ENCODE measurements around the gene NIT1. TPM values are rescaled to one million over a fixed set of nuclear protein-coding genes. Genes with fewer than 3 reads are reported as not detected.

The NIT1 gene
- total and polyA plus RNA-seq, 10 of the 15 experiments (the other 5 are each of a cell fraction or from before 2014, with no cell fraction given): 19.2 to 54.4 (median 28.3) TPM

- intact Hi-C loops (cut with micrococcal nuclease; ENCODE audit: unreplicated experiment) (no loop called here), in situ Hi-C loops (cut with MboI) (no loop called here)
- ATAC-seq (no peak), FAIRE-seq (no peak), DNase-seq (ENCODE audit: low read depth, low spot score) (no peak)
- H3K4me3 ChIP-seq: no peak overlapping the region
- WGBS (ENCODE audit: insufficient coverage, insufficient replicate concordance, low lambda C conversion rate, missing lambda C conversion rate): 100% methylated on average over 1 of the region's 1 CpG
- no peak overlapping the region for H3K27ac ChIP-seq (ENCODE audit: control insufficient read depth, insufficient read depth)
- H3K4me2 ChIP-seq (ENCODE audit: control insufficient read depth, insufficient read depth): no peak overlapping the region
- no TSS peak for BruUV-seq (replicated peaks)
- H2AFZ ChIP-seq (ENCODE audit: control insufficient read depth, low read depth, low read length): no peak overlapping the region
- peaks cover 12% of the 10 kb centered on the region for H3K79me2 ChIP-seq (ENCODE audit: control insufficient read depth, insufficient read depth, low read length)
- ChIA-PET POLR2A (interaction anchor here (0.9 to 1.2 kb wide), 2 partner anchors 11 to 357 kb away, joined by 3 read pairs; no protein-coding TSS in a partner anchor), RAD21 (ENCODE audit: unreplicated experiment) (interaction anchor here (1.3 to 2.8 kb wide), 6 partner anchors 21 to 141 kb away, joined by 3 to 15 read pairs (median 4); partner anchors contain the start of genes ARHGAP30, KLHDC9, NIT1 and PFDN2), SMC1A (ENCODE audit: uncharacterized antibody, unreplicated experiment) (interaction anchor here (0.7 to 4.4 kb wide), 14 partner anchors 9 to 186 kb away, joined by 3 to 26 read pairs (median 4); partner anchors contain the start of genes ARHGAP30, KLHDC9, NIT1 and PFDN2), CTCF (interaction anchor here (0.7 to 6.2 kb wide), 19 partner anchors 8 to 303 kb away, joined by 3 to 60 read pairs (median 5); partner anchors contain the start of genes ARHGAP30, KLHDC9, NIT1 and PFDN2)
- H3K4me1 ChIP-seq (ENCODE audit: control insufficient read depth, insufficient read depth, low read length): no peaks in the 10 kb centered on the region
- H4K20me1 ChIP-seq (ENCODE audit: control insufficient read depth, insufficient read depth): no peaks in the 10 kb centered on the region
- no peaks in the 10 kb centered on the region for H3K27me3 ChIP-seq (replicated peaks in 1 of 2; ENCODE audit: control insufficient read depth in 2 of 2, insufficient read depth in 2 of 2, low read length in 1 of 2)
- no peak overlapping the region for H3K9ac ChIP-seq (ENCODE audit: control insufficient read depth, insufficient read depth, low read length)
- H3K9me3 ChIP-seq (replicated peaks; ENCODE audit: control insufficient read depth, insufficient read depth, low read length): no peaks in the 10 kb centered on the region
- no peaks in the 10 kb centered on the region for H3K36me3 ChIP-seq (ENCODE audit: control insufficient read depth in 2 of 2, insufficient read depth in 2 of 2, low read length in 1 of 2)
- TF ChIP-seq CUX1 (IDR thresholded peaks at IDR 0.05; ENCODE audit: insufficient replicate concordance, low read depth, low read length) (no peak), MAX (IDR thresholded peaks at IDR 0.05; ENCODE audit: low read depth, low read length) (no peak), RCOR1 (conservative IDR thresholded peaks at IDR 0.05; ENCODE audit: low read depth, low read length) (no peak), POU2F2 (IDR thresholded peaks at IDR 0.05; ENCODE audit: borderline replicate concordance, low read depth, low read length) (no peak), CBFB (IDR thresholded peaks at IDR 0.05; ENCODE audit: low read depth) (no peak)
- TF ChIP-seq, protein P1, sequence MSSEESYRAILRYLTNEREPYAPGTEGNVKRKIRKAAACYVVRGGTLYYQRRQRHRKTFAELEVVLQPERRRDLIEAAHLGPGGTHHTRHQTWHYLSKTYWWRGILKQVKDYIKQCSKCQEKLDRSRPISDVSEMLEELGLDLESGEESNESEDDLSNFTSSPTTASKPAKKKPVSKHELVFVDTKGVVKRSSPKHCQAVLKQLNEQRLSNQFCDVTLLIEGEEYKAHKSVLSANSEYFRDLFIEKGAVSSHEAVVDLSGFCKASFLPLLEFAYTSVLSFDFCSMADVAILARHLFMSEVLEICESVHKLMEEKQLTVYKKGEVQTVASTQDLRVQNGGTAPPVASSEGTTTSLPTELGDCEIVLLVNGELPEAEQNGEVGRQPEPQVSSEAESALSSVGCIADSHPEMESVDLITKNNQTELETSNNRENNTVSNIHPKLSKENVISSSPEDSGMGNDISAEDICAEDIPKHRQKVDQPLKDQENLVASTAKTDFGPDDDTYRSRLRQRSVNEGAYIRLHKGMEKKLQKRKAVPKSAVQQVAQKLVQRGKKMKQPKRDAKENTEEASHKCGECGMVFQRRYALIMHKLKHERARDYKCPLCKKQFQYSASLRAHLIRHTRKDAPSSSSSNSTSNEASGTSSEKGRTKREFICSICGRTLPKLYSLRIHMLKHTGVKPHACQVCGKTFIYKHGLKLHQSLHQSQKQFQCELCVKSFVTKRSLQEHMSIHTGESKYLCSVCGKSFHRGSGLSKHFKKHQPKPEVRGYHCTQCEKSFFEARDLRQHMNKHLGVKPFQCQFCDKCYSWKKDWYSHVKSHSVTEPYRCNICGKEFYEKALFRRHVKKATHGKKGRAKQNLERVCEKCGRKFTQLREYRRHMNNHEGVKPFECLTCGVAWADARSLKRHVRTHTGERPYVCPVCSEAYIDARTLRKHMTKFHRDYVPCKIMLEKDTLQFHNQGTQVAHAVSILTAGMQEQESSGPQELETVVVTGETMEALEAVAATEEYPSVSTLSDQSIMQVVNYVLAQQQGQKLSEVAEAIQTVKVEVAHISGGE (CRISPR knock-in tag; IDR thresholded peaks at IDR 0.05): no peak
- TF ChIP-seq, protein P2, sequence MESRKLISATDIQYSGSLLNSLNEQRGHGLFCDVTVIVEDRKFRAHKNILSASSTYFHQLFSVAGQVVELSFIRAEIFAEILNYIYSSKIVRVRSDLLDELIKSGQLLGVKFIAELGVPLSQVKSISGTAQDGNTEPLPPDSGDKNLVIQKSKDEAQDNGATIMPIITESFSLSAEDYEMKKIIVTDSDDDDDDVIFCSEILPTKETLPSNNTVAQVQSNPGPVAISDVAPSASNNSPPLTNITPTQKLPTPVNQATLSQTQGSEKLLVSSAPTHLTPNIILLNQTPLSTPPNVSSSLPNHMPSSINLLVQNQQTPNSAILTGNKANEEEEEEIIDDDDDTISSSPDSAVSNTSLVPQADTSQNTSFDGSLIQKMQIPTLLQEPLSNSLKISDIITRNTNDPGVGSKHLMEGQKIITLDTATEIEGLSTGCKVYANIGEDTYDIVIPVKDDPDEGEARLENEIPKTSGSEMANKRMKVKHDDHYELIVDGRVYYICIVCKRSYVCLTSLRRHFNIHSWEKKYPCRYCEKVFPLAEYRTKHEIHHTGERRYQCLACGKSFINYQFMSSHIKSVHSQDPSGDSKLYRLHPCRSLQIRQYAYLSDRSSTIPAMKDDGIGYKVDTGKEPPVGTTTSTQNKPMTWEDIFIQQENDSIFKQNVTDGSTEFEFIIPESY (IDR thresholded peaks at IDR 0.05): no peak
- TF ChIP-seq, protein P3, sequence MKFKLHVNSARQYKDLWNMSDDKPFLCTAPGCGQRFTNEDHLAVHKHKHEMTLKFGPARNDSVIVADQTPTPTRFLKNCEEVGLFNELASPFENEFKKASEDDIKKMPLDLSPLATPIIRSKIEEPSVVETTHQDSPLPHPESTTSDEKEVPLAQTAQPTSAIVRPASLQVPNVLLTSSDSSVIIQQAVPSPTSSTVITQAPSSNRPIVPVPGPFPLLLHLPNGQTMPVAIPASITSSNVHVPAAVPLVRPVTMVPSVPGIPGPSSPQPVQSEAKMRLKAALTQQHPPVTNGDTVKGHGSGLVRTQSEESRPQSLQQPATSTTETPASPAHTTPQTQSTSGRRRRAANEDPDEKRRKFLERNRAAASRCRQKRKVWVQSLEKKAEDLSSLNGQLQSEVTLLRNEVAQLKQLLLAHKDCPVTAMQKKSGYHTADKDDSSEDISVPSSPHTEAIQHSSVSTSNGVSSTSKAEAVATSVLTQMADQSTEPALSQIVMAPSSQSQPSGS (IDR thresholded peaks at IDR 0.05; ENCODE audit: low read length): no peak
- TF ChIP-seq, protein P4, sequence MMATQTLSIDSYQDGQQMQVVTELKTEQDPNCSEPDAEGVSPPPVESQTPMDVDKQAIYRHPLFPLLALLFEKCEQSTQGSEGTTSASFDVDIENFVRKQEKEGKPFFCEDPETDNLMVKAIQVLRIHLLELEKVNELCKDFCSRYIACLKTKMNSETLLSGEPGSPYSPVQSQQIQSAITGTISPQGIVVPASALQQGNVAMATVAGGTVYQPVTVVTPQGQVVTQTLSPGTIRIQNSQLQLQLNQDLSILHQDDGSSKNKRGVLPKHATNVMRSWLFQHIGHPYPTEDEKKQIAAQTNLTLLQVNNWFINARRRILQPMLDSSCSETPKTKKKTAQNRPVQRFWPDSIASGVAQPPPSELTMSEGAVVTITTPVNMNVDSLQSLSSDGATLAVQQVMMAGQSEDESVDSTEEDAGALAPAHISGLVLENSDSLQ (IDR thresholded peaks at IDR 0.05): no peak
These were observed 20.5 kb downstream of the NIT1 start for GRCh38 chr1:161138431-161138830.

Measured in GM12878 (cell line).